Vagina (tissue), 2 donors: ENCODE results near the gene CCDC170.

Experiments used
- CTCF ChIP-seq, 3 experiments: fragments of 450-650 bp in 2 of 3; fragments of 200-600 bp in 1 of 3; sonication (generic) in 1 of 3; IDR thresholded peaks; one replicate each; pipeline ENCODE4 v1.5.1; 2017 to 2019; ENCODE audit warnings: antibody characterized with exemption in 3 of 3, mild to moderate bottlenecking in 2 of 3, moderate library complexity in 2 of 3
- POLR2A ChIP-seq, 2 donors: fragments of 450-650 bp; IDR thresholded peaks; one replicate each; pipeline ENCODE4 v1.6.1; 2017; ENCODE audit warnings: antibody characterized with exemption in 2 of 2, mild to moderate bottlenecking in 2 of 2, moderate library complexity in 2 of 2

GRCh38 chr6:151493804-151494234, at the start of gene CCDC170:
- no peak for TF ChIP-seq CTCF (IDR thresholded peaks at IDR 0.05)
- TF ChIP-seq POLR2A (IDR thresholded peaks at IDR 0.05) = no peak
